ENCODE measurements around the gene ZNF577. TPM values are rescaled to one million over a fixed set of nuclear protein-coding genes. Genes with fewer than 3 reads are reported as not detected.

ZNF577 gene
- total RNA-seq, 1 donor from 2014 or later: 5.8 TPM

GRCh38 chr19:51824281-51825005 is 63.3 kb downstream of the ZNF577 start:
- H3K27ac Mint-ChIP-seq: no peak overlapping the region
- H3K27me3 Mint-ChIP-seq (ENCODE audit: low read depth): no peaks in the 10 kb centered on the region
- peaks cover 72% of the 10 kb centered on the region for H3K9me3 Mint-ChIP-seq
- no peaks in the 10 kb centered on the region for H3K36me3 Mint-ChIP-seq (ENCODE audit: low read depth)
- intact Hi-C loops (cut with micrococcal nuclease): no loop called here
- no peak overlapping the region for H3K4me3 Mint-ChIP-seq (ENCODE audit: low read depth)
- H3K4me1 Mint-ChIP-seq (ENCODE audit: low read depth): no peaks in the 10 kb centered on the region
- DNase-seq (ENCODE audit: low spot score): no peak

- H3K4me3 Mint-ChIP-seq (ENCODE audit: low read depth): no peak overlapping the region
- H3K27me3 Mint-ChIP-seq (ENCODE audit: low read depth): no peaks in the 10 kb centered on the region
These were observed 64.8 kb downstream of the ZNF577 start for GRCh38 chr19:51822946-51823345.

GRCh38 chr19:51822325-51822724 is 65.4 kb downstream of the ZNF577 start:
- no peak overlapping the region for H3K27ac Mint-ChIP-seq
- peaks cover 69% of the 10 kb centered on the region for H3K9me3 Mint-ChIP-seq
- H3K36me3 Mint-ChIP-seq (ENCODE audit: low read depth): no peaks in the 10 kb centered on the region
- no peak for DNase-seq (ENCODE audit: low spot score)
- no peak overlapping the region for H3K4me3 Mint-ChIP-seq (ENCODE audit: low read depth)
- intact Hi-C loops (cut with micrococcal nuclease): no loop called here
- no peaks in the 10 kb centered on the region for H3K27me3 Mint-ChIP-seq (ENCODE audit: low read depth)
- H3K4me1 Mint-ChIP-seq (ENCODE audit: low read depth): no peaks in the 10 kb centered on the region

More at GRCh38 chr19:51822946-51823345, 64.8 kb downstream of the ZNF577 start:
- H3K27ac Mint-ChIP-seq: no peak overlapping the region
- no peaks in the 10 kb centered on the region for H3K4me1 Mint-ChIP-seq (ENCODE audit: low read depth)
- no peak for DNase-seq (ENCODE audit: low spot score)
- no peaks in the 10 kb centered on the region for H3K36me3 Mint-ChIP-seq (ENCODE audit: low read depth)
- intact Hi-C loops (cut with micrococcal nuclease): no loop called here
- H3K9me3 Mint-ChIP-seq: peaks cover 75% of the 10 kb centered on the region

GRCh38 chr19:51821921-51822320 is 65.8 kb downstream of the ZNF577 start:
- Mint-ChIP-seq H3K27me3 (ENCODE audit: low read depth) (no peaks in the 10 kb centered on the region), H3K27ac (no peak overlapping the region), H3K4me3 (ENCODE audit: low read depth) (no peak overlapping the region), H3K36me3 (ENCODE audit: low read depth) (no peaks in the 10 kb centered on the region), H3K4me1 (ENCODE audit: low read depth) (no peaks in the 10 kb centered on the region), H3K9me3 (peaks cover 69% of the 10 kb centered on the region)
- DNase-seq (ENCODE audit: low spot score): no peak
- intact Hi-C loops (cut with micrococcal nuclease): no loop called here

- Mint-ChIP-seq H3K36me3 (ENCODE audit: low read depth) (no peaks in the 10 kb centered on the region), H3K27me3 (ENCODE audit: low read depth) (no peaks in the 10 kb centered on the region), H3K4me3 (ENCODE audit: low read depth) (no peak overlapping the region), H3K9me3 (peaks cover 69% of the 10 kb centered on the region), H3K27ac (no peak overlapping the region), H3K4me1 (ENCODE audit: low read depth) (no peaks in the 10 kb centered on the region)
- intact Hi-C loops (cut with micrococcal nuclease): no loop called here
- no peak for DNase-seq (ENCODE audit: low spot score)
These were observed 66.3 kb downstream of the ZNF577 start for GRCh38 chr19:51821456-51821855.

Other genes starting within 250 kb of the ZNF577 start
- 0.34 TPM in 1 of 2 replicates, not detected in the other for gene SIGLEC14, start 241.1 kb downstream of the ZNF577 start, total RNA-seq
- gene SPACA6, start 194.6 kb downstream of the ZNF577 start, total RNA-seq: 6.7 and 10.9 TPM in 2 replicates
- not detected in 2 replicates for gene HAS1, start 164.0 kb downstream of the ZNF577 start, total RNA-seq
- not detected in 2 replicates for gene FPR1, start 136.1 kb downstream of the ZNF577 start, total RNA-seq
- gene FPR2, start 126.8 kb downstream of the ZNF577 start, total RNA-seq: not detected in 2 replicates
- gene FPR3, start 92.8 kb downstream of the ZNF577 start, total RNA-seq: not detected in 2 replicates
- 11.8 and 12.1 TPM in 2 replicates for gene ZNF649, start 17.1 kb upstream of the ZNF577 start, total RNA-seq
- gene ZNF613, start 39.5 kb upstream of the ZNF577 start, total RNA-seq: 3.6 and 3.8 TPM in 2 replicates
- 9.1 and 9.2 TPM in 2 replicates for gene ZNF350, start 98.9 kb upstream of the ZNF577 start, total RNA-seq
- 6.3 and 6.7 TPM in 2 replicates for gene ZNF615, start 120.3 kb upstream of the ZNF577 start, total RNA-seq
- 9.2 and 9.6 TPM in 2 replicates for gene ZNF614, start 140.4 kb upstream of the ZNF577 start, total RNA-seq
- gene ZNF432, start 160.9 kb upstream of the ZNF577 start, total RNA-seq: 13.3 and 15.5 TPM in 2 replicates
- 13.2 and 15.0 TPM in 2 replicates for gene ZNF841, start 207.8 kb upstream of the ZNF577 start, total RNA-seq

Data from activated T-helper 2 cell treated with anti-CD3 and anti-CD28 coated beads, Interferon-gamma antibody, Interleukin-2, Interleukin-4, amounts not matched to agents 10 μg/mL and 5 μg/mL and 100 μg/mL, durations not matched to agents 14 hours and 24 hours and 36 hours (primary cell).